Activated T-helper 1 cell treated with anti-CD3 and anti-CD28 coated beads, Interleukin-12 subunit alpha, Interleukin-12 subunit beta, Interleukin-2, Interleukin-4 antibody, amounts not matched to agents 30 ng/mL and 10 ng/mL and 1 ng/mL, durations not matched to agents 14 hours and 24 hours and 36 hours (primary cell): ENCODE data around the gene PCDH15. TPM values are rescaled to one million over a fixed set of nuclear protein-coding genes. Genes with fewer than 3 reads are reported as not detected.
"Not testable (repeated sequence)": the region's sequence is repeated elsewhere in the genome, so short reads cannot be mapped to it uniquely, and the experiment has no call there.

Experiments
- DNase-seq: peaks from one replicate; pipeline ENCODE4 v3.0.0; 2021; ENCODE audit warnings: low spot score
- H3K27ac Mint-ChIP-seq: one replicate; pipeline ENCODE4 v1.8.0; 2021; ENCODE audit warnings: mild to moderate bottlenecking, mixed read lengths
- H3K27me3 Mint-ChIP-seq: one replicate; pipeline ENCODE4 v1.8.0; 2022; ENCODE audit warnings: mild to moderate bottlenecking, moderate library complexity, mixed read lengths; ENCODE audit not compliant: insufficient read depth
- H3K36me3 Mint-ChIP-seq: one replicate; pipeline ENCODE4 v1.8.0; 2021; ENCODE audit warnings: low read depth, mixed read lengths
- H3K4me1 Mint-ChIP-seq: one replicate; pipeline ENCODE4 v1.8.0; 2021; ENCODE audit warnings: low read depth, mixed read lengths
- H3K4me3 Mint-ChIP-seq: one replicate; pipeline ENCODE4 v1.8.0; 2021; ENCODE audit warnings: mild to moderate bottlenecking, moderate library complexity, mixed read lengths
- H3K9me3 Mint-ChIP-seq: one replicate; pipeline ENCODE4 v1.8.0; 2021; ENCODE audit warnings: mixed read lengths
- intact Hi-C: fragments of 100-400 bp; cut with micrococcal nuclease; formaldehyde crosslinking; loops from one replicate; pipeline ENCODE4 v1.15.1; 2024
- total RNA-seq: library from RNA; stranded (reverse); gene quantifications from 2 replicates; pipeline ENCODE4 v1.2.3, GENCODE V29; 2022

PCDH15 gene
- total RNA-seq, 1 donor from 2014 or later: not detected

DNA sequence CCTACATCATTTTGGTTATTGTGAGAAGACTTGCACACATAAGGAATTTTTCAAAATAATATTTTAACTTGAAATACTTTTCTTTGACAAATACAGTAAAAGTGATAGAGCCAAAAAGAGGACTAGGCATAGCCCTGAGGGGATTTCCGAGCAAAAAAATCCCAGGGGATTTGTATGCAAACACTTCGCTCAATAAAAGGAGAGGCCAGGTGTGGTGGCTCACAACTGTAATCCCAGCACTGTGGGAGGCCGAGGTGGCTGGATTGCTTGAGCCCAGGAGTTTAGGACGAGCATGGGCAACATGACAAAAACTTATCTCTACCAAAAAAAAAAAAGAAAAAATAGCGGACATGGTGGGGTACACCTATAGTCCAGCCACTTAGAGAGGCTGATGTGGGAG lies 193.0 kb downstream of the PCDH15 start:
- intact Hi-C loops: no loop called here
- Mint-ChIP-seq H3K4me1 (no peaks in the 10 kb centered on the region), H3K4me3 (no peak overlapping the region)

DNA sequence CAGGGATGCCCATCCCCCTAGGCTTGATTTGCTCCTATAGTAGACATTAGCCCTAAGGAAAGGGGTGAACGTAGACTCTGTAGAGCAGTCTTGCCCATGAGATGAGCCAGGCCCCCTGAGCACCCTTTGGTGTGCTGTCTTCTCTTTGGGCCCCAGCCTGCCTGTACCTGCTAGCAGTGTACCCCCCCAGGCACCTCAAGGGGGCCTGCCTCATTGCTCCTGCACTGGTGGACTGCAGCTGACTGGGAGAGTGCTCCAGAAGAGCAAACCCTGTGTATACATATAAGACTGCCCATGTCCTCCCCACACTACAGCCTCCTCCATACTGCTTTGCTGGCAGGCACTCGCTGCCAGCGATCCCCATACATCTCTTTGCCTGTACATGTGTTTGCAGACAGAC lies 206.7 kb downstream of the PCDH15 start:
- no peaks in the 10 kb centered on the region for H3K36me3 Mint-ChIP-seq
- H3K4me3 Mint-ChIP-seq: no peak overlapping the region
- no peaks in the 10 kb centered on the region for H3K27me3 Mint-ChIP-seq
- peaks cover 26% of the 10 kb centered on the region for H3K9me3 Mint-ChIP-seq
- no peak for DNase-seq
- intact Hi-C loops: no loop called here
- no peak overlapping the region for H3K27ac Mint-ChIP-seq
- H3K4me1 Mint-ChIP-seq: no peaks in the 10 kb centered on the region

More for the DNA sequence above, 193.0 kb downstream of the PCDH15 start:
- H3K9me3 Mint-ChIP-seq: peaks cover 5% of the 10 kb centered on the region
- H3K27ac Mint-ChIP-seq: no peak overlapping the region
- H3K27me3 Mint-ChIP-seq: no peaks in the 10 kb centered on the region
- no peaks in the 10 kb centered on the region for H3K36me3 Mint-ChIP-seq
- no peak for DNase-seq

DNA sequence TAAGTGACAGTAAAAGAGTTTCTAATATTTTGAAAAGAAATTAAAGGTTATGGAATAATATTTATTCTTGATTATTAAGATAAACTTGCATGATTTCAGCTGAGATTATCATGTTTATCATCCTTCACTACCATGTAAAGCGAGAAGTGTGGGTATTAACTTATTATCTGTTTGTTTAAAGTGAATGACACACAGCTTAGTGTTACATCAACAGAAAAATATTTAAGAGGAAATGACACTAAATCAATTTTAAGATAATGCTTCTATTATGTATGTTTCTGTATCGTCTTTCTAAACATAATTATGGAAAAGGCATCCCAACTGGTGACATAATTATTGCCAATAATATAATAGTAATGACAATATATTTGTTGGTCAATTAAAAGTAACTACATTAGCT lies 213.1 kb downstream of the PCDH15 start:
- intact Hi-C loops: no loop called here
- H3K27ac Mint-ChIP-seq: no peak overlapping the region

DNA sequence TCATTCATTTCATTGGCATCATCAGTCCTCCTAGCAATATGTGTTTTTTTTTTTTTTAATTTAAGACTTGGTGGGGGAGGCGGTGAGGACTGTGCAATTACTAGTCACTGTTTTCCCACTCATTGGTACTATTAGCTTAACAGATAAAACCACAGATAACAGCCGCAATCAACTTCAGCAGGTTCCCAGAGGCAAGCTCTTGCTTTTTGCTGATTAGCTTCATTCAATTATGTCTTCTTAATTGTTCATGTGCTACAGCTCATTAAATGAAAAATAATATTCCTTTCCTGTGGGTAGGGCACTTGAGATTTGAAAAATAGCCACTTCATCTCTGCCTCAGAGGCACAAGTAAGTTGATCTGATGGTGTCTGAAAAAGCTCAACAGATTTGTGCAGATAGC lies 215.5 kb downstream of the PCDH15 start:
- H3K27ac Mint-ChIP-seq: no peak overlapping the region
- H3K4me1 Mint-ChIP-seq: no peaks in the 10 kb centered on the region
- no peaks in the 10 kb centered on the region for H3K36me3 Mint-ChIP-seq

More for the DNA sequence above, 213.1 kb downstream of the PCDH15 start:
- Mint-ChIP-seq H3K36me3 (no peaks in the 10 kb centered on the region), H3K4me1 (no peaks in the 10 kb centered on the region), H3K27me3 (no peaks in the 10 kb centered on the region), H3K9me3 (peaks cover 8% of the 10 kb centered on the region), H3K4me3 (no peak overlapping the region)
- DNase-seq: no peak

DNA sequence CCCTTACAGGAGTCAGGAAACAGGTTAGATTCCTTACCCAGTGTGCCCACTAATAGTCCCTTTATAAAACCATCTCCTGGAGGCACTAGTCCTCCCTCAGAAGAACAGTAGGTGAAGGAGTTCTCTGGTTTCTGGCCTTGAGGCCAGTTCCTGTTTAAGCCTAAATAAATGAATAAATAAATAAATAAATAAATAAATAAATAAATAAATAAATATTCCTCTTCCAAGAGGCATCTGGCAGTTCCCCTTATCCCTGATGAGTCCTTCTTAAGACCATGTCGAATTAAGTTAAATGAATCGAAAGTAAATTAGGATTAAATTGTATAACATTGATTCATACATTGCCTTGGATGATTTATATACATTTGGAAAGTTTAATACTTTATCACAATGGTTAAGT lies 223.3 kb downstream of the PCDH15 start:
- no peaks in the 10 kb centered on the region for H3K4me1 Mint-ChIP-seq
- intact Hi-C loops: no loop called here
- H3K27ac Mint-ChIP-seq: no peak overlapping the region
- no peaks in the 10 kb centered on the region for H3K36me3 Mint-ChIP-seq
- H3K9me3 Mint-ChIP-seq: no peaks in the 10 kb centered on the region
- no peak overlapping the region for H3K4me3 Mint-ChIP-seq
- H3K27me3 Mint-ChIP-seq: no peaks in the 10 kb centered on the region
- DNase-seq: no peak

More for the DNA sequence above, 215.5 kb downstream of the PCDH15 start:
- no peaks in the 10 kb centered on the region for H3K27me3 Mint-ChIP-seq
- peaks cover 1% of the 10 kb centered on the region for H3K9me3 Mint-ChIP-seq
- H3K4me3 Mint-ChIP-seq: no peak overlapping the region
- no peak for DNase-seq
- intact Hi-C loops: no loop called here

DNA sequence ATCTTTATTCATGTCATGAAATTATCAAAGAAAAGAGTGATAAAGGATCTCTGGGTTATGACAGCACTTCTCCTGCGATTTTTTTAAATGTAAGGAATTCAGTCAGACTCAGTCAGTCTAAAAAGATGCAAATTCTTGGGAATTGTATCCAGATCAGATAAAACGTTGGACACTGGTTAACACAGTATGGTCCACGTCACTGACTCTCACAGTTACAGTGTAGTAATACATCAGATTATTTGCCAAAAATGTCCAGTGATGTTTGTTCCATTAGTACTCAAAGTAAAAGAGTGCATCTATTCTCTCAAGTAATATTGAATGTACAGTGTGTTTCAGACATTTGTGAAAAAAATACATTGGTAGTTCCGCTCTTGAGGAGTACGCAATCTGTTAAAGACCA lies 224.5 kb downstream of the PCDH15 start:
- intact Hi-C loops: no loop called here
- no peak for DNase-seq
- no peak overlapping the region for H3K4me3 Mint-ChIP-seq
- no peaks in the 10 kb centered on the region for H3K27me3 Mint-ChIP-seq
- H3K4me1 Mint-ChIP-seq: no peaks in the 10 kb centered on the region
- H3K9me3 Mint-ChIP-seq: no peaks in the 10 kb centered on the region
- no peaks in the 10 kb centered on the region for H3K36me3 Mint-ChIP-seq
- H3K27ac Mint-ChIP-seq: no peak overlapping the region

DNA sequence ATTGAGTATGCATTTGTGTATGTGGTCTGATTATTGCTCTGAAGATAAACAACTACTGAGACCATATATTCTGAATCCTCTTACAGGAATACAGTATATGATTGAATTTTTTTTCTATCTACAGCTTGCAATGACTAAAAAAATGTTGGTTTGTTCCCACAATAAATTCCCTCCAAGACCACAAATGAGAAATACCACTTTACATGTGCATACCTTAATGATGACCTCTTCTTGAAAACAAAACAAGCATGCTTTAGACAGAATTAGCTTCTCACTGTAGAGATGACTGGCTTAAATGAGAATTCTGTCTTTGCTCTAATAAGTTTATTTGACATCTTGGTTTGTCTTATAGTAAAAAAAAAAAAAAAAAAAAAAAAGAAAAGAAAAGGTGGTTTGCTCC lies 241.5 kb downstream of the PCDH15 start:
- intact Hi-C loops: no loop called here
- H3K9me3 Mint-ChIP-seq: no peaks in the 10 kb centered on the region
- no peaks in the 10 kb centered on the region for H3K36me3 Mint-ChIP-seq
- no peaks in the 10 kb centered on the region for H3K4me1 Mint-ChIP-seq
- no peak for DNase-seq
- no peaks in the 10 kb centered on the region for H3K27me3 Mint-ChIP-seq
- no peak overlapping the region for H3K27ac Mint-ChIP-seq
- H3K4me3 Mint-ChIP-seq: no peak overlapping the region

DNA sequence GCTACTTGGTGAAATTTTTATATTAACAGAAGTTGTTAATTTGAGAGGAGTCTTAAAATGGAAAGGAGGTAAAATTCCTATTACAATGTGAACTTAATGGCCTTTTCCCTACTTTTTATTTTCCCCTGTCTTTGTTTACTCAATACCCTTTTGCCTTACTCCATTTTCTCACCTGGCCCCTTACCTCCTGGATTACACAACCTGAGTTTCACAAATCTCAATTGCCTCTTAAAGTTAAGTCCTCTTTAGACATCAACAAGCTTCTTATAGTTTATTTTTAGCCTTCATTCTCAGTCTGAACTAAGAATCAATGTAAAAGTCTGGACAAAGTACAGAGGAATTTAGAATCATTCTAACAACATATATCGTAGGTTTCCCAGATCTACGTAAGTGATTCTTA lies 247.0 kb downstream of the PCDH15 start:
- no peaks in the 10 kb centered on the region for H3K4me1 Mint-ChIP-seq
- H3K36me3 Mint-ChIP-seq: no peaks in the 10 kb centered on the region
- H3K27ac Mint-ChIP-seq: no peak overlapping the region
- no peak for DNase-seq
- intact Hi-C loops: no loop called here
- no peaks in the 10 kb centered on the region for H3K9me3 Mint-ChIP-seq
- H3K4me3 Mint-ChIP-seq: no peak overlapping the region
- no peaks in the 10 kb centered on the region for H3K27me3 Mint-ChIP-seq

DNA sequence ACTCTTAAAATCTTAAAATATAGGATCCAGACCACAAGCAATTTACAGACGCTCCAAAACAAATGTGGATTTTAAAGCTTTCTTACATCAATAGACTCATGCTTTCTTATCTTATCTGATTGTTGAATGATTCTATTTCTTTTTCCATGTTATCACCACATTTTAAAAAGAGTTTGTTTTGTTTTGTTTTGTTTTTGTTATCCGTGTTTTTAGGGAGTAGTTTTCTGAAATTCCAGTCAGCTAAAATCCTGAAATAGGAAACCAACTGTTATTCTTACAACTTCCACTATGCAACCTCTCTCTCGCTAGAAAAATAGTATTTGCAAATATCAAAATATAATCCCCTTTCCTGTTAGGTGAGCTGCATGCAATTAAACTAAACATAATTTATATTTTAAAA lies 251.0 kb downstream of the PCDH15 start:
- H3K9me3 Mint-ChIP-seq: no peaks in the 10 kb centered on the region
- no peaks in the 10 kb centered on the region for H3K4me1 Mint-ChIP-seq
- no peaks in the 10 kb centered on the region for H3K36me3 Mint-ChIP-seq
- no peak overlapping the region for H3K27ac Mint-ChIP-seq
- no peak overlapping the region for H3K4me3 Mint-ChIP-seq
- DNase-seq: no peak
- no peaks in the 10 kb centered on the region for H3K27me3 Mint-ChIP-seq
- intact Hi-C loops: no loop called here

DNA sequence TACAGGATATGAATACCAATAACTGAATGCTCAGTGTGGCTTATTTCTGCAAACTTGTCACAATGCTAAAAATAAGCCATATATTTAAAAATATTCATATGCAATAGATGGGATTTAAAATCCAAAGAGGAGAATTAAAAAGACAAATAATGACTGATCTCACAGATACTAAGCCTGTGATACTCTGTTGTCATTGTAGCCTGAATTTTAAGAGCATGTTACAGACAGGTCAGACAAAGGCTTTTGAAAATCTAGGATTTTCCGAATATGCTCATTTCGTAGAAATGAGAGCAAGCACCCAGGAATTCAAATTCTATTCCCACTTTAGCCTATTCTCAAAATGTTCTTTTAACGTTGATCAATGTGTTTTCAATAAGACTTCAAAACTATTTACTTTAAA lies 269.7 kb downstream of the PCDH15 start:
- Mint-ChIP-seq H3K36me3 (no peaks in the 10 kb centered on the region), H3K27ac (no peak overlapping the region), H3K9me3 (no peaks in the 10 kb centered on the region), H3K27me3 (no peaks in the 10 kb centered on the region), H3K4me1 (no peaks in the 10 kb centered on the region), H3K4me3 (no peak overlapping the region)
- no peak for DNase-seq
- intact Hi-C loops: no loop called here

DNA sequence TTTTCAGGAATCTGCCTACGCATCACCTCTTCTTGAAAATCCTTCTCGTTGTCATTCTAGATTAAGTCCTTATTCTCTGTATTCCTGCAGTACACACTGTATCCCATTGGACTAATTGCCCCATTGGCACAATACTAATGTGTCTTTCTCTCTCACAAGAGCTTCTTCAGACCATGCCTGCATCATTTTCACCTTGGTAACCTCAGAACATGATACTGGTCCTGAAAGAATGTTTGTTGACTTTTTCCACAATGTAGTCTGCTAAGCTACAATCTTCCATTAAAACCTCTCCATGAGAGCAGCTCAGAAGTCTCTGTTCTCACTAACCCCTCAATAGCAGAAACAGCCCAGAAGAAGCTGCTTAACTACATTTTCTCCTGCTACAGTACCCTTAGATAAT lies 270.7 kb downstream of the PCDH15 start:
- Mint-ChIP-seq H3K27me3 (no peaks in the 10 kb centered on the region), H3K4me3 (no peak overlapping the region), H3K36me3 (no peaks in the 10 kb centered on the region), H3K4me1 (no peaks in the 10 kb centered on the region), H3K9me3 (no peaks in the 10 kb centered on the region), H3K27ac (no peak overlapping the region)
- intact Hi-C loops: no loop called here
- DNase-seq: no peak

DNA sequence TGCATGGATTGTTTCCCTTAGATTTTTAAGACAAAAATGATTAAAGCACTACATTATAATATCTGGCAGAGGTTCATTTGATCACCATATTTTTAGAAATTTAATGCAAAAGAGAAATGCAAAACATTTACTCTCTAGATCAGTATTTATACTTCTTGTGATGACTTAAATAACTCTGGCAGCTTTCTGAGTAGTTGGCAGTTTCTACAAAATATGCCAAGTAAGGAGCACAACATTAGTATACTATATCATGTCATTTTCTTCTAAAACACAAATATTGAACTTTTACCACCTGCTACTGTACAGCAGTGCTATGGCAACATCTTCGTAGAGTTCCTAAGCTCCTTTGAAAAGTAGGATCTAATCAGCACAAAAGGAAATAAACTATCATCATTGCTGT lies 275.2 kb downstream of the PCDH15 start:
- H3K9me3 Mint-ChIP-seq: peaks cover 6% of the 10 kb centered on the region
- H3K36me3 Mint-ChIP-seq: no peaks in the 10 kb centered on the region
- H3K27me3 Mint-ChIP-seq: no peaks in the 10 kb centered on the region
- no peaks in the 10 kb centered on the region for H3K4me1 Mint-ChIP-seq
- intact Hi-C loops: no loop called here
- no peak overlapping the region for H3K27ac Mint-ChIP-seq
- no peak overlapping the region for H3K4me3 Mint-ChIP-seq
- DNase-seq: no peak

DNA sequence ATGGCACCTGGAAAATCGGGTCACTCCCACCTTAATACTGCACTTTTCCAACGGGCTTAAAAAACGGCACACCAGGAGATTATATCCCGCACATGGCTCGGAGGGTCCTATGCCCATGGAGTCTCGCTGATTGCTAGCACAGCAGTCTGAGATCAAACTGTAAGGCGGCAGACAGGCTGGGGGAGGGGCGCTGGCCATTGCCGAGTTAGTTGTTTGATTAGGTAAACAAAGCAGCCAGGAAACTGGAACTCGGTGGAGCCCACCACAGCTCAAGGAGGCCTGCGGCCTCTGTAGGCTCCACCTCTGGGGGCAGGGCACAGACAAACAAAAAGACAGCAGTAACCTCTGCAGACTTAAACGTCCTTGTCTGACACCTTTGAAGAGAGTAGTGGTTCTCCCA lies 285.8 kb downstream of the PCDH15 start:
- H3K27me3 Mint-ChIP-seq: not testable (repeated sequence)

DNA sequence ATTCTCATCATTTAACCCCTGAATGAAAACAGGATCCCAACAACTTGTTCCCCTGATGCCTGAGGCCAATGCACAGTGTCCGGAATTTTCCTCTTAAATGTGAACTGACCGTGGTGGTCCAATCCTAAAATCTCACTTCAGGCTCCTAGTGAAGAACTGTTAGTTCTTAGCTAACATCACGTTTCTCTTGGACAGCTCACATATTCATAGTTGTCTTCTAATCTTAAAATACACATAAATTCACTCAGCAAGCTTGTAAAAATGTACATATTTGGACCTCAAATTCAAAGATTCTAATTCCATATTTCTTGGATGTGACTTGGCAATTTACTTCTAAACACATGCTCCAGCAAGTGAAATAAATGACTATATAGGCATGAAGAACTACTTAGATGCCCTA lies 297.2 kb downstream of the PCDH15 start:
- H3K27me3 Mint-ChIP-seq: no peaks in the 10 kb centered on the region
- H3K4me3 Mint-ChIP-seq: no peak overlapping the region
- H3K4me1 Mint-ChIP-seq: no peaks in the 10 kb centered on the region
- no peak overlapping the region for H3K27ac Mint-ChIP-seq
- H3K9me3 Mint-ChIP-seq: peaks cover 15% of the 10 kb centered on the region
- H3K36me3 Mint-ChIP-seq: no peaks in the 10 kb centered on the region
- DNase-seq: no peak
- intact Hi-C loops: no loop called here

More for the DNA sequence above, 285.8 kb downstream of the PCDH15 start:
- H3K4me3 Mint-ChIP-seq, H3K36me3 Mint-ChIP-seq, H3K27ac Mint-ChIP-seq, intact Hi-C loops, DNase-seq, H3K9me3 Mint-ChIP-seq, H3K4me1 Mint-ChIP-seq: not testable (repeated sequence)
